Articular chondrocyte of knee joint (primary cell): ENCODE measurements around the gene SOX1. TPM values are rescaled to one million over a fixed set of nuclear protein-coding genes. Genes with fewer than 3 reads are reported as not detected.
A peak's percentile ranks its signal among the peaks of the same experiment; 100 is the strongest.

Experiments used
- small RNA-seq: library from RNA; depleted of rRNA; stranded (forward); fragments of <200 nt; gene quantifications from one replicate; pipeline ENCODE3, GENCODE V24; 2012
- total RNA-seq: library from RNA; depleted of rRNA; stranded (reverse); fragments of >200 nt; gene quantifications from 2 replicates; pipeline ENCODE4 v1.2.3, GENCODE V29; 2012

SOX1 gene
- not detected in 2 replicates for total RNA-seq

GRCh38 chr13:112067116-112067741, at the start of gene SOX1:
SOX1 (plus strand) TSS chr13:112067149; CDS start chr13:112067659, 510 bp downstream.

Small RNA genes within 50 kb of the gene (small RNA-seq; reads per million reads assigned to genes)
- gene RF00287 = 0.61 reads per million, percentile 20 among the genes with 10 or more reads in this experiment
